ENCODE data around the gene BMPER. TPM values are rescaled to one million over a fixed set of nuclear protein-coding genes. Genes with fewer than 3 reads are reported as not detected.

Gene BMPER
- total RNA-seq, 4 donors from 2014 or later, result 0.27 to 0.53 (median 0.34) TPM

DNA sequence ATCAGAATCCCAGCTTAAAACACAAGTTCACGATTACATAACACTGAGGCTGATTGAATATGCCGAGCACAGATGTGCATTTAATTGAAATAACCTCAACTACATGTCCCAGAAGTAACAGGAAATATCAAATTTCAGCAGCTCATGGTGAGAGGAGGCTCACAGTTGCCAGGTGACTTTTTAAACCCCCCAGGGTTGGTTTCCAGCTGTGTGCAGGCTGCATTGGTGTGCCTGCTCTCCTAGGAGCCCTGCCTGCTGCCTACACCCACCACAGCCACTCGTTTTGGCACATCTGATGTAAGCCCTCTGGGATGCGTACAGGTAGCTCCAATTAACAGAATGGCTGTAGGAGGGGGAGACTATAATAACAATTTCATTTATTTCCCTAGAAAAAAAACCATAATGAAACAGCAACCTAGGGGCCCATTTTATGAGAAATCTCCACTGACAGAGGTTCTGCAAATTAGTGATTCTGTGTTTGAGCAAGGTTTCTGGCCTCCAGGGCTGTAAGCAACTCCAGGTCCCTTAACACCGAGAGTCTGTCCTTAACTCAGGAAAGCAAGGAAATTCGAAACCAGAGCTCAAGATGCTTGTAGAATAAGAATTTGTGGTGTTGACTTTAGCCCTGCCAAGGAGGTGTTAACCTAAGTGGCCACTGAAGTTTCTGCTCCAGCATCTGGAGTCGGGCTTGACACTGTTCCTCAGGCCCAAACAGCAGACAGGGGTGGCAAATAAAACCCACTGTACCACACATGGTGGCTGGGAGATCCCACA is 161.9 kb downstream of the BMPER start:
- no peak for DNase-seq (ENCODE audit: low spot score in 2 of 2)
- H3K4me3 ChIP-seq (ENCODE audit: low read depth, poor library complexity, severe bottlenecking), result no peak overlapping the region
- TF ChIP-seq POLR2A (IDR thresholded peaks at IDR 0.05), result no peak
- TF ChIP-seq, protein P1, sequence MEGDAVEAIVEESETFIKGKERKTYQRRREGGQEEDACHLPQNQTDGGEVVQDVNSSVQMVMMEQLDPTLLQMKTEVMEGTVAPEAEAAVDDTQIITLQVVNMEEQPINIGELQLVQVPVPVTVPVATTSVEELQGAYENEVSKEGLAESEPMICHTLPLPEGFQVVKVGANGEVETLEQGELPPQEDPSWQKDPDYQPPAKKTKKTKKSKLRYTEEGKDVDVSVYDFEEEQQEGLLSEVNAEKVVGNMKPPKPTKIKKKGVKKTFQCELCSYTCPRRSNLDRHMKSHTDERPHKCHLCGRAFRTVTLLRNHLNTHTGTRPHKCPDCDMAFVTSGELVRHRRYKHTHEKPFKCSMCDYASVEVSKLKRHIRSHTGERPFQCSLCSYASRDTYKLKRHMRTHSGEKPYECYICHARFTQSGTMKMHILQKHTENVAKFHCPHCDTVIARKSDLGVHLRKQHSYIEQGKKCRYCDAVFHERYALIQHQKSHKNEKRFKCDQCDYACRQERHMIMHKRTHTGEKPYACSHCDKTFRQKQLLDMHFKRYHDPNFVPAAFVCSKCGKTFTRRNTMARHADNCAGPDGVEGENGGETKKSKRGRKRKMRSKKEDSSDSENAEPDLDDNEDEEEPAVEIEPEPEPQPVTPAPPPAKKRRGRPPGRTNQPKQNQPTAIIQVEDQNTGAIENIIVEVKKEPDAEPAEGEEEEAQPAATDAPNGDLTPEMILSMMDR (IDR thresholded peaks at IDR 0.05), result no peak
- intact Hi-C loops (cut with DNase I; ENCODE audit: low total_unique reads), result no loop called here
- WGBS, 2 donors, result 68 to 73% methylated on average over 7 of the region's 7 CpGs

DNA sequence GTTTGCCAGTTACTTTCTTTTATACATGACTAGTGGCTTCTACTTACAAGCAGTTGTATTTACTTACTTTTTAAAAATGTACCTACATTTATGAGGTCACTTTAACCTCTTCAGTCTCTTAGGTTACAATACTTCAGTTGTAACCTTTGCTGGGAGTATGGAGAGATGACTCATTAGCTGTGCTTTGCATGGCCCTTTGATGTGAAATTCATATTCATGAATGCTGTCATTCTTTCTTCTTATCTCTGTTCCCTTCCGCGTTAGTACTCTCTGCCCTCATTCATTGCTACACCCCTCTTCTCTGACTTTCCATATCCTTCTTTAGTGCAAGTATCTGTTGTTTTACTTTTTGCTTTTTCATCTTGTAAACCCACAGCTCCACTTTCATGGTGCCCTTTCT is 164.3 kb downstream of the BMPER start:
- TF ChIP-seq, protein P1 (IDR thresholded peaks at IDR 0.05), result no peak
- TF ChIP-seq POLR2A (IDR thresholded peaks at IDR 0.05), result no peak
- intact Hi-C loops (cut with DNase I; ENCODE audit: low total_unique reads), result no loop called here
- no peak overlapping the region for H3K4me3 ChIP-seq (ENCODE audit: low read depth, poor library complexity, severe bottlenecking)
- 47 to 50% methylated on average over 2 of the region's 2 CpGs for WGBS, 2 donors
- DNase-seq (ENCODE audit: low spot score in 2 of 2), result no peak

DNA sequence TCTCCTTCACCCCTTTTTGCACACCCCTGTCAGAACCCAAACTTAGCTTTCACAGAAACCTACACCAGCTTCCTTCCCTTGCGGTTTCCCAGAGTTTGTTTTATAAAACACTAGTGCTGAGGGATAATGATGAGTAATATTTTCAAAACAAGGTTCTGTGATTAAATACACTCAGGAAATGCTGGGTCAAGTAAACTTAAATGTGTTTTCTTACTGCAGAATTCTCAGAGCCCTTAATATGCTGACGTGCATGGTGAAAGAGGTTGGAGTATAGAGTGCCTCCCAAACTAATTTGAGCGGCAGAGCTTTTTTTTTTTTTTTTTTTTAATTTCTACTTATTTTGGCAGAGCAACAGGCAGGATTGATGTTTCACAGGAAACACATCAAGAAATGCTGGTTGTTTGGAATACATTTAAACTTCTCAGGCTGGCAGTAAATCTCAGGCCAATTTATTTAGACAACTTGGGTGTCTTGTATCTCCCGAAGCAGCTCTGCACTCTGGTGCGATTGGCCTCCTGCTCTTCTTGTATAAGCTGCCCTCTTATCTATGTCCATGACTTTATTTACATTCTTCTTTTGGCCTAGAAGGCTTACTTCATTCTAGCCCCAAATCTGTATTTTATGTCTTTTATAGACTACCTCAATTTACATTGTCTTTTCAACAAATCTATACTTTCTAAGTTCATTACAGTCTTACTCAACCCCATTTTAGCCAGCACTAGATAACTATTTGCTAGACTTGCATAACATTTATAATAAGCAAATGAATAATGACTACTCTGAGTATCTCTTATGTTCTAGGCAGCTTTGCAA is 165.4 kb downstream of the BMPER start:
- TF ChIP-seq POLR2A (IDR thresholded peaks at IDR 0.05), result no peak
- TF ChIP-seq, protein P1 (IDR thresholded peaks at IDR 0.05), result no peak

DNA sequence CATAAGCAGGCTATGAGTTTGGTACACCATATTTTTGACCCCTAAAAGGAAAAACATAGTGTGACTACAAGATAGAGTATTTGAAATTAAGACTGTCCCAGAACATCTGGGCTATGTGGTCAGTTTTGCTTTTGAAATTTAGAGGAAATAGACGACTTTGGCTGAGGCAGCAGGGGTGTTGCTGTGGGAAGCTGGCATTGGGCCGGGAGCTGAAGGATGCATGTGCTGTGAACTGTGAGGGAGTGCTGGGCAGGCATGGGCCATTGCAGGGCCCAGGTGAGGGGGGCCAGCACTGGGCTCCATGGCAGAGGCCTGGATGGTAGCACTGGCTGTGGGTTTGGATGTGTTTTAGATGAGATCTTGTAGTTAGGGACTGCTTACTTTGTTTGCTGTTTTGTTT is 168.3 kb downstream of the BMPER start:
- H3K4me3 ChIP-seq (ENCODE audit: low read depth, poor library complexity, severe bottlenecking), result no peak overlapping the region
- WGBS, 2 donors, result 51 to 66% methylated on average over 2 of the region's 2 CpGs
- TF ChIP-seq POLR2A (IDR thresholded peaks at IDR 0.05), result no peak
- TF ChIP-seq, protein P1 (IDR thresholded peaks at IDR 0.05), result no peak
- DNase-seq (ENCODE audit: low spot score in 2 of 2), result no peak
- intact Hi-C loops (cut with DNase I; ENCODE audit: low total_unique reads), result no loop called here

More for the DNA sequence above, 165.4 kb downstream of the BMPER start:
- intact Hi-C loops (cut with DNase I; ENCODE audit: low total_unique reads), result no loop called here
- no peak overlapping the region for H3K4me3 ChIP-seq (ENCODE audit: low read depth, poor library complexity, severe bottlenecking)
- WGBS, 2 donors, result 56 to 60% methylated on average over 5 of the region's 5 CpGs
- DNase-seq (ENCODE audit: low spot score in 2 of 2), result no peak

DNA sequence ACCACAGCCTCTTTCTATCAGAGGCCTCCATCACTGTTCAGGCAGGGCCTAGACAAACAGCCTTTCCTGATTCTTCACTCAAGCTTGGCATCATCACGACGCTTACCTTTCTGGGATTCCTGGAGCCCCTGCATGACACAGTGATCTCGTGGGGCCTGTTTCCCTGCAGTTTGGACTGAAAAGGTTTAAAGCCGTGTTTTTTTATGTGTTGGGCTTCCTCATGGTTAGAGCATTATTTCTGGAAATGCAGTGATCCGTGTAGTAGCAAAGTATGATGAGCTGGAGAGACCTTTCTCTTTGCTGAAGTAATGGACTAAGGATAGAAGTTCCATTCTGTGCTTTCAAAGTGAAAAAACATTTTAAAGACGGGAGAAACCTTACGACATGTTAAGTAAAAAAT is 169.1 kb downstream of the BMPER start:
- no peak overlapping the region for H3K4me3 ChIP-seq (ENCODE audit: low read depth, poor library complexity, severe bottlenecking)
- 86 to 88% methylated on average over 7 of the region's 7 CpGs for whole genome bisulfite sequencing, 2 donors
- TF ChIP-seq, protein P1 (IDR thresholded peaks at IDR 0.05), result no peak
- no peak for TF ChIP-seq POLR2A (IDR thresholded peaks at IDR 0.05)
- intact Hi-C loops (cut with DNase I; ENCODE audit: low total_unique reads), result no loop called here
- no peak for DNase-seq (ENCODE audit: low spot score in 2 of 2)

Data from lower leg skin (tissue), 4 donors.